Activated naive CD4-positive, alpha-beta T cell treated with anti-CD3 and anti-CD28 coated beads for 36 hours (primary cell): ENCODE results near the gene COMMD1. TPM values are rescaled to one million over a fixed set of nuclear protein-coding genes. Genes with fewer than 3 reads are reported as not detected.
"Not testable (repeated sequence)": the region's sequence is repeated elsewhere in the genome, so short reads cannot be mapped to it uniquely, and the experiment has no call there.

ENCODE experiments used
- CTCF ChIA-PET: fragments of 350-600 bp; sonication (Branson Sonifier 250); formaldehyde crosslinking; loops from one replicate; lab custom pipeline; 2021; ENCODE audit warnings: antibody characterized with exemption; lab: Charles Lee
- DNase-seq: peaks from one replicate; pipeline ENCODE4 v3.0.0-alpha.2; 2020
- H3K27ac Mint-ChIP-seq: one replicate; pipeline ENCODE4 v1.8.0; 2021; ENCODE audit warnings: mild to moderate bottlenecking, mixed read lengths
- H3K27me3 Mint-ChIP-seq: one replicate; pipeline ENCODE4 v1.8.0; 2021; ENCODE audit warnings: low read depth, mixed read lengths
- H3K36me3 Mint-ChIP-seq: one replicate; pipeline ENCODE4 v1.8.0; 2021; ENCODE audit warnings: low read depth, mixed read lengths
- H3K4me1 Mint-ChIP-seq: one replicate; pipeline ENCODE4 v1.8.0; 2021; ENCODE audit warnings: low read depth, mixed read lengths
- H3K4me3 Mint-ChIP-seq: one replicate; pipeline ENCODE4 v1.8.0; 2021; ENCODE audit warnings: mild to moderate bottlenecking, moderate library complexity, mixed read lengths
- H3K9me3 Mint-ChIP-seq: one replicate; pipeline ENCODE4 v1.8.0; 2021; ENCODE audit warnings: mixed read lengths
- intact Hi-C: fragments of 100-400 bp; cut with micrococcal nuclease; formaldehyde crosslinking; loops from one replicate; pipeline ENCODE4 v1.15.1; 2023
- total RNA-seq, 2 experiments: library from RNA; stranded (reverse); gene quantifications; one replicate each; pipeline ENCODE4 v1.2.3, GENCODE V29; 2021

The COMMD1 gene
- total RNA-seq, 2 experiments from 2014 or later = 26.9 to 29.5 TPM

- peaks cover 2% of the 10 kb centered on the region for H3K4me1 Mint-ChIP-seq
- peaks cover 12% of the 10 kb centered on the region for H3K9me3 Mint-ChIP-seq
- DNase-seq = no peak
- H3K27me3 Mint-ChIP-seq = no peaks in the 10 kb centered on the region
- H3K27ac Mint-ChIP-seq = no peak overlapping the region
- CTCF ChIA-PET = no interaction called here
- H3K4me3 Mint-ChIP-seq = no peak overlapping the region
- H3K36me3 Mint-ChIP-seq = peaks cover 13% of the 10 kb centered on the region
- intact Hi-C loops = no loop called here
These were observed 75.3 kb downstream of the COMMD1 start for GRCh38 chr2:61980758-61981157.

GRCh38 chr2:61984682-61985081, 79.2 kb downstream of the COMMD1 start:
- CTCF ChIA-PET = interaction anchor here (0.6 kb wide), 1 partner anchor 268 kb away, joined by 3 read pairs; no protein-coding TSS in a partner anchor
- peaks cover 16% of the 10 kb centered on the region for H3K36me3 Mint-ChIP-seq
- DNase-seq = no peak
- intact Hi-C loops = no loop called here
- H3K9me3 Mint-ChIP-seq = peaks cover 12% of the 10 kb centered on the region
- no peaks in the 10 kb centered on the region for H3K27me3 Mint-ChIP-seq
- no peak overlapping the region for H3K4me3 Mint-ChIP-seq
- no peak overlapping the region for H3K27ac Mint-ChIP-seq
- H3K4me1 Mint-ChIP-seq = peaks cover 2% of the 10 kb centered on the region

- Mint-ChIP-seq H3K4me1 (peaks cover 1% of the 10 kb centered on the region), H3K27ac (no peak overlapping the region), H3K9me3 (no peaks in the 10 kb centered on the region), H3K4me3 (no peak overlapping the region), H3K36me3 (peaks cover 3% of the 10 kb centered on the region), H3K27me3 (no peaks in the 10 kb centered on the region)
- CTCF ChIA-PET = no interaction called here
- no peak for DNase-seq
- intact Hi-C loops = no loop called here
These were observed 83.2 kb downstream of the COMMD1 start for GRCh38 chr2:61988462-61989366.

- Mint-ChIP-seq H3K9me3 (no peaks in the 10 kb centered on the region), H3K4me1 (peaks cover 4% of the 10 kb centered on the region), H3K36me3 (no peaks in the 10 kb centered on the region), H3K4me3 (no peak overlapping the region), H3K27me3 (no peaks in the 10 kb centered on the region), H3K27ac (no peak overlapping the region)
- intact Hi-C loops = loop anchor here (1.0 to 5.0 kb wide), 3 partner anchors 75 to 419 kb away; no protein-coding TSS in a partner anchor
- DNase-seq = peak; percentile 46
- CTCF ChIA-PET = interaction anchor here (0.5 to 2.1 kb wide), 8 partner anchors 171 to 539 kb away, joined by 3 to 7 read pairs (median 3); no protein-coding TSS in a partner anchor
These were observed 88.0 kb downstream of the COMMD1 start for GRCh38 chr2:61993422-61994024.

GRCh38 chr2:61994531-61994930, 89.1 kb downstream of the COMMD1 start:
- CTCF ChIA-PET = interaction anchor here (1.3 to 2.1 kb wide), 2 partner anchors 413 to 418 kb away, joined by 3 to 6 read pairs; no protein-coding TSS in a partner anchor
- H3K27me3 Mint-ChIP-seq = no peaks in the 10 kb centered on the region
- no peaks in the 10 kb centered on the region for H3K9me3 Mint-ChIP-seq
- H3K36me3 Mint-ChIP-seq = no peaks in the 10 kb centered on the region
- peaks cover 4% of the 10 kb centered on the region for H3K4me1 Mint-ChIP-seq
- DNase-seq = no peak
- H3K27ac Mint-ChIP-seq = no peak overlapping the region
- intact Hi-C loops = loop anchor here (5.0 kb wide), 1 partner anchor 308 kb away; no protein-coding TSS in a partner anchor
- no peak overlapping the region for H3K4me3 Mint-ChIP-seq

GRCh38 chr2:61995065-61995464, 89.6 kb downstream of the COMMD1 start:
- Mint-ChIP-seq H3K27ac (no peak overlapping the region), H3K27me3 (no peaks in the 10 kb centered on the region), H3K9me3 (no peaks in the 10 kb centered on the region), H3K4me3 (no peak overlapping the region), H3K4me1 (peaks cover 4% of the 10 kb centered on the region), H3K36me3 (no peaks in the 10 kb centered on the region)
- intact Hi-C loops = no loop called here
- DNase-seq = no peak
- CTCF ChIA-PET = no interaction called here

GRCh38 chr2:61995515-61995914, 90.0 kb downstream of the COMMD1 start:
- H3K36me3 Mint-ChIP-seq = no peaks in the 10 kb centered on the region
- H3K4me1 Mint-ChIP-seq = peaks cover 4% of the 10 kb centered on the region
- DNase-seq = no peak
- intact Hi-C loops = no loop called here
- H3K27me3 Mint-ChIP-seq = no peaks in the 10 kb centered on the region
- CTCF ChIA-PET = no interaction called here
- no peak overlapping the region for H3K27ac Mint-ChIP-seq
- H3K9me3 Mint-ChIP-seq = no peaks in the 10 kb centered on the region
- H3K4me3 Mint-ChIP-seq = no peak overlapping the region

- Mint-ChIP-seq H3K9me3 (no peaks in the 10 kb centered on the region), H3K27me3 (no peaks in the 10 kb centered on the region), H3K27ac (no peak overlapping the region), H3K36me3 (peaks cover 6% of the 10 kb centered on the region), H3K4me3 (no peak overlapping the region), H3K4me1 (peaks cover 4% of the 10 kb centered on the region)
- intact Hi-C loops = no loop called here
- CTCF ChIA-PET = no interaction called here
- no peak for DNase-seq
These were observed 93.0 kb downstream of the COMMD1 start for GRCh38 chr2:61998426-61998825.

- no peak overlapping the region for H3K4me3 Mint-ChIP-seq
- H3K4me1 Mint-ChIP-seq = peaks cover 1% of the 10 kb centered on the region
- intact Hi-C loops = no loop called here
- H3K36me3 Mint-ChIP-seq = peaks cover 13% of the 10 kb centered on the region
- H3K27me3 Mint-ChIP-seq = no peaks in the 10 kb centered on the region
- CTCF ChIA-PET = interaction anchor here (2.5 kb wide), 1 partner anchor 410 kb away, joined by 7 read pairs; no protein-coding TSS in a partner anchor
- no peaks in the 10 kb centered on the region for H3K9me3 Mint-ChIP-seq
- DNase-seq = no peak
- no peak overlapping the region for H3K27ac Mint-ChIP-seq
These were observed 95.1 kb downstream of the COMMD1 start for GRCh38 chr2:62000538-62000937.

- H3K4me3 Mint-ChIP-seq = no peak overlapping the region
- no peaks in the 10 kb centered on the region for H3K27me3 Mint-ChIP-seq
- intact Hi-C loops = no loop called here
- H3K36me3 Mint-ChIP-seq = peaks cover 13% of the 10 kb centered on the region
- no peaks in the 10 kb centered on the region for H3K9me3 Mint-ChIP-seq
- CTCF ChIA-PET = interaction anchor here (0.7 kb wide), 1 partner anchor 410 kb away, joined by 3 read pairs; no protein-coding TSS in a partner anchor
- no peaks in the 10 kb centered on the region for H3K4me1 Mint-ChIP-seq
- no peak for DNase-seq
- H3K27ac Mint-ChIP-seq = no peak overlapping the region
These were observed 96.0 kb downstream of the COMMD1 start for GRCh38 chr2:62001431-62001830.

- H3K4me1 Mint-ChIP-seq, intact Hi-C loops, CTCF ChIA-PET: not testable (repeated sequence)
These were observed 99.0 kb downstream of the COMMD1 start for GRCh38 chr2:62004428-62004827.

GRCh38 chr2:62007555-62007954, 102.1 kb downstream of the COMMD1 start:
- no peak for DNase-seq
- Mint-ChIP-seq H3K27me3 (no peaks in the 10 kb centered on the region), H3K36me3 (peaks cover 9% of the 10 kb centered on the region), H3K4me1 (no peaks in the 10 kb centered on the region), H3K4me3 (no peak overlapping the region), H3K27ac (no peak overlapping the region), H3K9me3 (no peaks in the 10 kb centered on the region)
- intact Hi-C loops = no loop called here
- CTCF ChIA-PET = interaction anchor here (0.6 kb wide), 2 partner anchors 321 to 1496 kb away, joined by 3 to 5 read pairs; no protein-coding TSS in a partner anchor

More at GRCh38 chr2:62004428-62004827, 99.0 kb downstream of the COMMD1 start:
- H3K36me3 Mint-ChIP-seq = peaks cover 13% of the 10 kb centered on the region
- H3K27ac Mint-ChIP-seq, DNase-seq, H3K27me3 Mint-ChIP-seq, H3K9me3 Mint-ChIP-seq, H3K4me3 Mint-ChIP-seq: not testable (repeated sequence)
